Measurements from ENCODE around the gene NPAS2. TPM values are rescaled to one million over a fixed set of nuclear protein-coding genes. Genes with fewer than 3 reads are reported as not detected.

NPAS2 gene
- polyA plus RNA-seq, 1 of the 3 experiments (the other 2 are of a cell fraction): 58.5 TPM

- Histone ChIP-seq H3K4me3 (ENCODE audit: low read depth in 2 of 2, low read length in 1 of 2) (no peak overlapping the region), H3K4me1 (ENCODE audit: control insufficient read depth in 1 of 2, insufficient read depth in 2 of 2, low read depth in 1 of 2, low read length in 1 of 2) (peaks cover 3 to 12% of the 10 kb centered on the region in 2 experiments; a peak in 2 of 4 replicates), H3K36me3 (replicated peaks in 1 of 2; ENCODE audit: control insufficient read depth in 1 of 2, insufficient read depth in 2 of 2, low read length in 1 of 2) (peaks cover 0 to 22% of the 10 kb centered on the region in 2 experiments), H3K27ac (ENCODE audit: low read depth in 2 of 2, low read length in 1 of 2) (no peak overlapping the region), H3F3A (replicated peaks; ENCODE audit: insufficient read depth) (no peaks in the 10 kb centered on the region), H3K4me2 (no peak overlapping the region), H3K9me3 (no peaks in the 10 kb centered on the region), H3K79me2 (ENCODE audit: insufficient read depth) (no peaks in the 10 kb centered on the region), H3K27me3 (ENCODE audit: insufficient read depth) (no peaks in the 10 kb centered on the region), H3K9me2 (no peaks in the 10 kb centered on the region), H3K9ac (no peak overlapping the region), H2AFZ (ENCODE audit: low read depth) (no peak overlapping the region), H4K20me1 (ENCODE audit: insufficient read depth) (no peaks in the 10 kb centered on the region)
- CTCF ChIA-PET: no interaction called here
- 90% methylated on average over 4 of the region's 4 CpGs for WGBS (ENCODE audit: low lambda C conversion rate)
- POLR2A ChIA-PET: no interaction called here
- TF ChIP-seq, protein P1, sequence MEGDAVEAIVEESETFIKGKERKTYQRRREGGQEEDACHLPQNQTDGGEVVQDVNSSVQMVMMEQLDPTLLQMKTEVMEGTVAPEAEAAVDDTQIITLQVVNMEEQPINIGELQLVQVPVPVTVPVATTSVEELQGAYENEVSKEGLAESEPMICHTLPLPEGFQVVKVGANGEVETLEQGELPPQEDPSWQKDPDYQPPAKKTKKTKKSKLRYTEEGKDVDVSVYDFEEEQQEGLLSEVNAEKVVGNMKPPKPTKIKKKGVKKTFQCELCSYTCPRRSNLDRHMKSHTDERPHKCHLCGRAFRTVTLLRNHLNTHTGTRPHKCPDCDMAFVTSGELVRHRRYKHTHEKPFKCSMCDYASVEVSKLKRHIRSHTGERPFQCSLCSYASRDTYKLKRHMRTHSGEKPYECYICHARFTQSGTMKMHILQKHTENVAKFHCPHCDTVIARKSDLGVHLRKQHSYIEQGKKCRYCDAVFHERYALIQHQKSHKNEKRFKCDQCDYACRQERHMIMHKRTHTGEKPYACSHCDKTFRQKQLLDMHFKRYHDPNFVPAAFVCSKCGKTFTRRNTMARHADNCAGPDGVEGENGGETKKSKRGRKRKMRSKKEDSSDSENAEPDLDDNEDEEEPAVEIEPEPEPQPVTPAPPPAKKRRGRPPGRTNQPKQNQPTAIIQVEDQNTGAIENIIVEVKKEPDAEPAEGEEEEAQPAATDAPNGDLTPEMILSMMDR (IDR thresholded peaks at IDR 0.05): no peak
- TF ChIP-seq FOXJ3 (CRISPR knock-in tag; IDR thresholded peaks at IDR 0.05) (no peak), NFIC (IDR thresholded peaks at IDR 0.05; ENCODE audit: borderline replicate concordance) (no peak), PBX3 (IDR thresholded peaks at IDR 0.05) (no peak), FOSL2 (IDR thresholded peaks at IDR 0.05; ENCODE audit: borderline replicate concordance, low read depth) (no peak), CHD2 (IDR thresholded peaks at IDR 0.05; ENCODE audit: low read length, partially characterized antibody) (no peak), FOXM1 (IDR thresholded peaks at IDR 0.05; ENCODE audit: low read depth) (no peak), GATA2 (CRISPR knock-in tag; IDR thresholded peaks at IDR 0.05) (no peak), MXI1 (IDR thresholded peaks at IDR 0.05; ENCODE audit: low read depth, low read length) (no peak), GABPA (IDR thresholded peaks at IDR 0.05; ENCODE audit: low read depth) (no peak), RCOR1 (IDR thresholded peaks at IDR 0.05; ENCODE audit: low read length) (no peak), JUND (IDR thresholded peaks at IDR 0.05) (no peak), EZH2phosphoT487 (IDR thresholded peaks at IDR 0.05; ENCODE audit: borderline replicate concordance, low read depth) (no peak), EP300 (IDR thresholded peaks at IDR 0.05; ENCODE audit: borderline replicate concordance in 1 of 2, low read depth in 1 of 2, low read length in 1 of 2) (no peak), ELF1 (IDR thresholded peaks at IDR 0.05) (no peak), RAD21 (IDR thresholded peaks at IDR 0.05; ENCODE audit: low read length) (no peak), TAF1 (IDR thresholded peaks at IDR 0.05; ENCODE audit: borderline replicate concordance, low read depth, low read length) (no peak)
- TF ChIP-seq, protein P2, sequence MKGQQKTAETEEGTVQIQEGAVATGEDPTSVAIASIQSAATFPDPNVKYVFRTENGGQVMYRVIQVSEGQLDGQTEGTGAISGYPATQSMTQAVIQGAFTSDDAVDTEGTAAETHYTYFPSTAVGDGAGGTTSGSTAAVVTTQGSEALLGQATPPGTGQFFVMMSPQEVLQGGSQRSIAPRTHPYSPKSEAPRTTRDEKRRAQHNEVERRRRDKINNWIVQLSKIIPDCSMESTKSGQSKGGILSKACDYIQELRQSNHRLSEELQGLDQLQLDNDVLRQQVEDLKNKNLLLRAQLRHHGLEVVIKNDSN (IDR thresholded peaks at IDR 0.05; ENCODE audit: borderline replicate concordance, low read depth): no peak
- DNase-seq: no peak
Observed at GRCh38 chr2:100963026-100963375, 143.1 kb downstream of the NPAS2 start.

Data from SK-N-SH (cell line).